CD4-positive, alpha-beta memory T cell (primary cell): ENCODE results near the gene CLMN. TPM values are rescaled to one million over a fixed set of nuclear protein-coding genes. Genes with fewer than 3 reads are reported as not detected.

Experiments
- CTCF ChIA-PET: fragments of 350-600 bp; sonication (Branson Sonifier 250); formaldehyde crosslinking; loops from one replicate; lab custom pipeline; 2021; ENCODE audit warnings: inconsistent platforms; ENCODE audit not compliant: partially characterized antibody; lab: Charles Lee
- POLR2A ChIA-PET: fragments of 350-600 bp; sonication (Branson Sonifier 250); formaldehyde crosslinking; loops from one replicate; lab custom pipeline; 2021; ENCODE audit not compliant: partially characterized antibody; lab: Charles Lee
- DNase-seq, 5 donors: peaks; one replicate each; pipeline versions ENCODE4 v3.0.0 to v3.0.0-alpha.2; 2020 to 2022; ENCODE audit warnings: mixed read lengths in 1 of 5
- H3K27ac ChIP-seq: one replicate; pipeline ENCODE4 v1.7.0; 2013; ENCODE audit warnings: low read depth, low read length
- H3K27me3 ChIP-seq: 2 replicates; pipeline ENCODE4 v1.7.0; 2013; ENCODE audit warnings: mild to moderate bottlenecking, low read length, moderate library complexity; ENCODE audit not compliant: insufficient read depth
- H3K36me3 ChIP-seq: 2 replicates; pipeline ENCODE4 v1.7.0; 2013; ENCODE audit warnings: mild to moderate bottlenecking, low read length, moderate library complexity; ENCODE audit not compliant: insufficient read depth
- H3K4me1 ChIP-seq: 2 replicates; pipeline ENCODE4 v1.7.0; 2013; ENCODE audit warnings: mild to moderate bottlenecking, low read length, moderate library complexity; ENCODE audit not compliant: insufficient read depth
- H3K4me3 ChIP-seq, 2 donors: one replicate each; pipeline ENCODE4 v1.7.0; 2013; ENCODE audit warnings: low read length in 2 of 2, mild to moderate bottlenecking in 1 of 2
- H3K9me3 ChIP-seq, 2 donors: one replicate each; pipeline ENCODE4 v1.7.0; 2013; ENCODE audit warnings: low read length in 2 of 2, control low read depth in 1 of 2; ENCODE audit not compliant: control insufficient read depth in 1 of 2
- H3K27ac Mint-ChIP-seq, 7 donors: one replicate each; pipeline ENCODE4 v1.8.0; 2020 to 2021; ENCODE audit warnings: mixed read lengths in 7 of 7, mild to moderate bottlenecking in 6 of 7, inconsistent platforms in 3 of 7, moderate library complexity in 3 of 7
- H3K27me3 Mint-ChIP-seq, 2 donors: one replicate each; pipeline ENCODE4 v1.8.0; 2020 to 2021; ENCODE audit warnings: mixed read lengths in 2 of 2
- H3K36me3 Mint-ChIP-seq, 2 donors: one replicate each; pipeline ENCODE4 v1.8.0; 2020 to 2021; ENCODE audit warnings: mixed read lengths in 2 of 2, inconsistent platforms in 1 of 2, mild to moderate bottlenecking in 1 of 2
- H3K4me1 Mint-ChIP-seq, 4 donors: one replicate each; pipeline ENCODE4 v1.8.0; 2020 to 2021; ENCODE audit warnings: mixed read lengths in 4 of 4, mild to moderate bottlenecking in 1 of 4
- H3K4me3 Mint-ChIP-seq, 8 donors: one replicate each; pipeline ENCODE4 v1.8.0; 2020 to 2021; ENCODE audit warnings: mixed read lengths in 8 of 8, mild to moderate bottlenecking in 7 of 8, moderate library complexity in 6 of 8, inconsistent platforms in 3 of 8
- H3K9me3 Mint-ChIP-seq, 8 donors: one replicate each; pipeline ENCODE4 v1.8.0; 2020 to 2021; ENCODE audit warnings: mixed read lengths in 8 of 8, mild to moderate bottlenecking in 5 of 8, inconsistent platforms in 3 of 8, moderate library complexity in 1 of 8
- intact Hi-C: fragments of 100-400 bp; cut with micrococcal nuclease; formaldehyde crosslinking; loops from one replicate; pipeline ENCODE4 v1.15.1; 2023
- polyA plus RNA-seq, 2 donors: library from polyadenylated mRNA; unstranded; fragments of 300-500 nt; fragmentation: Illumina TruSeq; gene quantifications; one replicate each; pipeline ENCODE4 v1.2.3, GENCODE V29; 2021
- total RNA-seq, 2 experiments: library from RNA; stranded (reverse); gene quantifications; one replicate each; pipeline ENCODE4 v1.2.3, GENCODE V29; 2021

Gene CLMN
- total and polyA plus RNA-seq, 4 experiments from 2014 or later, result 0.22 to 0.70 (median 0.65) TPM; not detected in 1

DNA sequence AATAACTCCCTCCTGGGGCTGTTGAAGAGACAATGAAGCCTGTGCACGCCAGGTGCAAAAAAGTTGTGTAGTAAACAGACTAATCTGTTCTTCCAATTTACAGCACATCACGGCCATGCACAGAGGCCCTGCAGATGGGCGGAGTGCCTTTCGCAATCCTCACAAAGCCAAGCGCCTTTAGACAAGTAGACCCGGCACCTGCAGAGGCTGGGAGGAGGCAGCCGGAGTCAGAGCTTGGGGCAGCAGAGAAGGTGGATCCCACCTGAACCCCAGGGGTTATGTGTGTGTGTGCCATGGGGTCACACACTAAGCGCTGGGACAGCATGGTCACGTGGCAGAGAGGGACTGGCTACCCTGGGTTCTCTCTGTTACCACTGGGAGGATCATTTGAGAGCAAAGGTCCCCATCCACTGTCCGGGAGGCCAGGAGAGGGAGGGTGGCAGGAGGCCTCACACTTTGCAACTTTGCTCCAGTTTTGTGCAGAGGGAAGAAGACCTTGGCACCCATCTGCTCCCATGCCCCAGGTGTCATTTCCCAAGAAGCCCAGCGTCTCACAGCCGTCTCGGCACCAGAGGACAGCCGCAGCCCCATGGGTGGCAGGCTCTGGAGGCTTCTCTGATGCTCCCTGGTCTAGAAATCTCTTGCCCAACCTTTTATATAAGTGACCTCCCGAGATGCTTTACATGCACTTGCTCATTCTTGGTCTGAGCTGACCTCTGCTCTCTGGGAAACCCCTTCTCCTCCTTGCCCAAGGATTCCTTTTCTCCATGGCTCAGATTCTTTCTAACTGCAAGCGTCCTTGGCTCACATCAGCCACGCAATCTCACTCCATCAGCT lies 82.4 kb downstream of the CLMN start:
- peaks cover 3 to 6% of the 10 kb centered on the region in 2 donors for H3K27me3 Mint-ChIP-seq
- no peaks in the 10 kb centered on the region for H3K4me1 ChIP-seq
- no peak overlapping the region for H3K27ac Mint-ChIP-seq
- H3K9me3 Mint-ChIP-seq, result peaks cover 0 to 6% (median under 1%) of the 10 kb centered on the region in 8 donors
- ChIA-PET POLR2A (no interaction called here), CTCF (no interaction called here)
- H3K4me3 Mint-ChIP-seq, result no peak overlapping the region
- DNase-seq, result no peak
- no peaks in the 10 kb centered on the region for H3K9me3 ChIP-seq
- no peaks in the 10 kb centered on the region for H3K36me3 Mint-ChIP-seq
- H3K4me3 ChIP-seq, result no peak overlapping the region
- intact Hi-C loops, result no loop called here
- no peaks in the 10 kb centered on the region for H3K4me1 Mint-ChIP-seq
- no peaks in the 10 kb centered on the region for H3K36me3 ChIP-seq
- H3K27me3 ChIP-seq, result no peaks in the 10 kb centered on the region
- H3K27ac ChIP-seq, result no peak overlapping the region

GRCh38 chr14:95236221-95236620 lies 83.5 kb downstream of the CLMN start:
- Mint-ChIP-seq H3K4me1 (no peaks in the 10 kb centered on the region), H3K36me3 (no peaks in the 10 kb centered on the region), H3K4me3 (no peak overlapping the region), H3K27me3 (peaks cover 3 to 6% of the 10 kb centered on the region in 2 donors), H3K9me3 (peaks cover 0 to 6% (median under 1%) of the 10 kb centered on the region in 8 donors), H3K27ac (no peak overlapping the region)
- POLR2A ChIA-PET, result no interaction called here
- CTCF ChIA-PET, result no interaction called here
- Histone ChIP-seq H3K9me3 (no peaks in the 10 kb centered on the region), H3K27ac (no peak overlapping the region), H3K4me1 (no peaks in the 10 kb centered on the region), H3K4me3 (no peak overlapping the region), H3K36me3 (no peaks in the 10 kb centered on the region), H3K27me3 (no peaks in the 10 kb centered on the region)
- DNase-seq, result no peak
- intact Hi-C loops, result no loop called here

DNA sequence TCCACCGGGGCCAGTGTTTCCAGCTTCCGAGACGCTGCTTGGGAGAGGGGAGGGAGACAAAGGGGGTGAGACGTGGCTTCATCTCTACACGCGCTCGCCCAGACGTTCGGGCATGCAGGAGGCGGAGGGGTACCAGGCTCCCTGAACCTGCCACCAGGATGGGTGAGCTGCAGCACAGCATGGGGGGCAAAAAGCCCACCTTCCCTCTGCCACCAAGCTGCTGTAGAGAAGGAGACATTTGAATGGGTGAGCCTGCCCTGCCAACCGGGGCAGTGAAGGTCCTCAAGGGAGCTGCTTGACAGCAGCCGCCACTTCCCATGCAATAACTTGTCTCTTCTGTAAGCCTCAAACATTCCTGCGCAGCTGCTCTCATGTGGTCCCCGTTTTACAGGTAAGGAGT lies 83.9 kb downstream of the CLMN start:
- no peaks in the 10 kb centered on the region for H3K9me3 ChIP-seq
- Mint-ChIP-seq H3K4me1 (no peaks in the 10 kb centered on the region), H3K27me3 (peaks cover 3 to 5% of the 10 kb centered on the region in 2 donors), H3K36me3 (no peaks in the 10 kb centered on the region), H3K27ac (no peak overlapping the region), H3K9me3 (peaks cover 0 to 6% (median under 1%) of the 10 kb centered on the region in 8 donors), H3K4me3 (no peak overlapping the region)
- intact Hi-C loops, result no loop called here
- H3K27me3 ChIP-seq, result no peaks in the 10 kb centered on the region
- H3K27ac ChIP-seq, result no peak overlapping the region
- CTCF ChIA-PET, result no interaction called here
- no peak overlapping the region for H3K4me3 ChIP-seq
- POLR2A ChIA-PET, result no interaction called here
- no peaks in the 10 kb centered on the region for H3K36me3 ChIP-seq
- DNase-seq, result no peak
- no peaks in the 10 kb centered on the region for H3K4me1 ChIP-seq

GRCh38 chr14:95235351-95235750 lies 84.4 kb downstream of the CLMN start:
- DNase-seq, result no peak
- Mint-ChIP-seq H3K4me3 (no peak overlapping the region), H3K9me3 (peaks cover 0 to 6% (median under 1%) of the 10 kb centered on the region in 8 donors), H3K36me3 (no peaks in the 10 kb centered on the region), H3K27ac (no peak overlapping the region), H3K27me3 (peaks cover 4 to 6% of the 10 kb centered on the region in 2 donors), H3K4me1 (no peaks in the 10 kb centered on the region)
- CTCF ChIA-PET, result no interaction called here
- H3K9me3 ChIP-seq, result no peaks in the 10 kb centered on the region
- H3K27ac ChIP-seq, result no peak overlapping the region
- H3K4me3 ChIP-seq, result no peak overlapping the region
- no peaks in the 10 kb centered on the region for H3K36me3 ChIP-seq
- no peaks in the 10 kb centered on the region for H3K4me1 ChIP-seq
- intact Hi-C loops, result no loop called here
- no peaks in the 10 kb centered on the region for H3K27me3 ChIP-seq
- POLR2A ChIA-PET, result no interaction called here

GRCh38 chr14:95234426-95234825 lies 85.3 kb downstream of the CLMN start:
- intact Hi-C loops, result no loop called here
- H3K36me3 Mint-ChIP-seq, result no peaks in the 10 kb centered on the region
- ChIA-PET CTCF (no interaction called here), POLR2A (no interaction called here)
- H3K4me1 ChIP-seq, result no peaks in the 10 kb centered on the region
- no peaks in the 10 kb centered on the region for H3K36me3 ChIP-seq
- H3K4me3 Mint-ChIP-seq, result no peak overlapping the region
- peaks cover 0 to 6% (median under 1%) of the 10 kb centered on the region in 8 donors for H3K9me3 Mint-ChIP-seq
- H3K27ac ChIP-seq, result no peak overlapping the region
- H3K27me3 Mint-ChIP-seq, result peaks cover 6 to 8% of the 10 kb centered on the region in 2 donors
- no peaks in the 10 kb centered on the region for H3K9me3 ChIP-seq
- no peak for DNase-seq
- H3K27me3 ChIP-seq, result no peaks in the 10 kb centered on the region
- H3K4me1 Mint-ChIP-seq, result no peaks in the 10 kb centered on the region
- no peak overlapping the region for H3K4me3 ChIP-seq
- H3K27ac Mint-ChIP-seq, result no peak overlapping the region

GRCh38 chr14:95233702-95234241 lies 85.9 kb downstream of the CLMN start:
- Mint-ChIP-seq H3K36me3 (no peaks in the 10 kb centered on the region), H3K27ac (no peak overlapping the region), H3K27me3 (peaks cover 5 to 8% of the 10 kb centered on the region in 2 donors), H3K9me3 (peaks cover 0 to 6% (median 0%) of the 10 kb centered on the region in 8 donors), H3K4me1 (no peaks in the 10 kb centered on the region), H3K4me3 (no peak overlapping the region)
- Histone ChIP-seq H3K4me1 (no peaks in the 10 kb centered on the region), H3K27me3 (no peaks in the 10 kb centered on the region), H3K27ac (no peak overlapping the region), H3K36me3 (no peaks in the 10 kb centered on the region), H3K4me3 (no peak overlapping the region), H3K9me3 (no peaks in the 10 kb centered on the region)
- ChIA-PET CTCF (no interaction called here), POLR2A (no interaction called here)
- intact Hi-C loops, result no loop called here
- no peak for DNase-seq

DNA sequence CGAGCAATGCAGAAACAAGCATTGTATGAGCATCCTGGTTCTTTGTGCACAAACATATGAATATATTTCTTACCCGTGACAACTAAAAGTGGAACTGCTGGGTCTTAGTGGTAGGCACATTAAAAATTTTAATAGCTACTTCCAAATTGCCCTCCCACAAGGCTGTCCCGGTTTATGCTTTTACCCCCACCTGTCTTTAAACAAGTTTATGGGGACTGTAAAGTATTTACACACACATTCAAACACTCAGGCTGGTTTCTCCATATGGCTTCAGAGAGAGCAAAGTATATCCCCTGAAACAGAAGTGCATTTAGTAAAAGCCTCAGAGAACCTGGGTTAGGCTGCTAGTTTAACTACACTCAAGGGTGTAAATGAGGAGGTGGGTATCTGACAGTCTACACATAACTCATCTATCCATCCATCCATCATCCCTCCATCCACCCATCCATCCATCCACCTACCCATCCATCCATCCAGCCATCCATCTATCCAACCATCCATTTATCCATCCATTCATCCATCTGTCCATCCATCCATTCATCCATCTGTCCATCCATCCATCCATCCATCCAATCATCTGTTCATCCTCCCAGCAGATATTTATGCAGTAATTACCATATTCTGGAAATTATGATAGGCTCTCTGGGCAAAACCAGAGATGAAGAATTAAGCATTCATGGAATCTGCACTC lies 86.7 kb downstream of the CLMN start:
- Histone ChIP-seq H3K27ac (no peak overlapping the region), H3K9me3 (no peaks in the 10 kb centered on the region), H3K27me3 (no peaks in the 10 kb centered on the region), H3K36me3 (no peaks in the 10 kb centered on the region), H3K4me3 (no peak overlapping the region), H3K4me1 (no peaks in the 10 kb centered on the region)
- Mint-ChIP-seq H3K4me1 (no peaks in the 10 kb centered on the region), H3K9me3 (peaks cover 0 to 3% (median 0%) of the 10 kb centered on the region in 8 donors), H3K27ac (no peak overlapping the region), H3K4me3 (no peak overlapping the region), H3K27me3 (peaks cover 5 to 9% of the 10 kb centered on the region in 2 donors), H3K36me3 (no peaks in the 10 kb centered on the region)
- intact Hi-C loops, result no loop called here
- CTCF ChIA-PET, result no interaction called here
- no peak for DNase-seq
- POLR2A ChIA-PET, result no interaction called here
